CD4-positive, CD25-positive, alpha-beta regulatory T cell (primary cell): ENCODE results near the gene RNPEP. TPM values are rescaled to one million over a fixed set of nuclear protein-coding genes. Genes with fewer than 3 reads are reported as not detected.

Experiments used
- ATAC-seq, 2 donors: fragments of 150-1000 bp; cut with Tn5 transposase; one replicate each; pipeline ENCODE4 v1.10.0; 2021; ENCODE audit warnings: low read depth in 2 of 2, moderate number of reproducible peaks in 2 of 2, moderate library complexity in 1 of 2
- DNase-seq, 3 donors: peaks; one replicate each; pipeline versions ENCODE4 v3.0.0 to v3.0.0-alpha.2; 2012 to 2022; ENCODE audit warnings: mixed read lengths in 1 of 3
- H3K27ac ChIP-seq: one replicate; pipeline ENCODE4 v1.7.0; 2013; ENCODE audit warnings: mild to moderate bottlenecking, low read length; ENCODE audit not compliant: insufficient read depth, poor library complexity, severe bottlenecking
- H3K27me3 ChIP-seq: one replicate; pipeline ENCODE4 v1.7.0; 2013; ENCODE audit warnings: low read length; ENCODE audit not compliant: control insufficient read depth, insufficient read depth
- H3K36me3 ChIP-seq: one replicate; pipeline ENCODE4 v1.7.0; 2013; ENCODE audit warnings: mild to moderate bottlenecking, low read length, moderate library complexity; ENCODE audit not compliant: control insufficient read depth, insufficient read depth
- H3K4me1 ChIP-seq: 2 replicates; pipeline ENCODE4 v1.7.0; 2013; ENCODE audit warnings: mild to moderate bottlenecking, low read length; ENCODE audit not compliant: insufficient read depth, control insufficient read depth, poor library complexity, severe bottlenecking
- H3K4me3 ChIP-seq: one replicate; pipeline ENCODE4 v1.7.0; 2013; ENCODE audit warnings: low read depth, mild to moderate bottlenecking, low read length, moderate library complexity
- H3K9me3 ChIP-seq, 2 experiments: 1 replicate in 1 of 2; 2 replicates in 1 of 2; pipeline ENCODE4 v1.7.0; 2013; ENCODE audit warnings: low read length in 2 of 2, mild to moderate bottlenecking in 1 of 2, moderate library complexity in 1 of 2; ENCODE audit not compliant: control insufficient read depth in 2 of 2
- H3K27ac Mint-ChIP-seq, 3 donors: one replicate each; pipeline ENCODE4 v1.8.0; 2020 to 2022; ENCODE audit warnings: mild to moderate bottlenecking in 3 of 3, mixed read lengths in 3 of 3, moderate library complexity in 2 of 3
- H3K27me3 Mint-ChIP-seq: one replicate; pipeline ENCODE4 v1.8.0; 2022; ENCODE audit warnings: mild to moderate bottlenecking, mixed read lengths
- H3K36me3 Mint-ChIP-seq: one replicate; pipeline ENCODE4 v1.8.0; 2020; ENCODE audit warnings: mixed read lengths
- H3K4me1 Mint-ChIP-seq, 4 donors: one replicate each; pipeline ENCODE4 v1.8.0; 2020 to 2022; ENCODE audit warnings: mixed read lengths in 4 of 4, mild to moderate bottlenecking in 1 of 4
- H3K4me3 Mint-ChIP-seq, 4 donors: one replicate each; pipeline ENCODE4 v1.8.0; 2020 to 2022; ENCODE audit warnings: mild to moderate bottlenecking in 4 of 4, mixed read lengths in 4 of 4, moderate library complexity in 3 of 4
- H3K9me3 Mint-ChIP-seq, 7 donors: one replicate each; pipeline ENCODE4 v1.8.0; 2020 to 2022; ENCODE audit warnings: mixed read lengths in 7 of 7, mild to moderate bottlenecking in 3 of 7, moderate library complexity in 2 of 7
- polyA plus RNA-seq, 4 donors: library from polyadenylated mRNA; unstranded; fragments of 300-500 nt; fragmentation: Illumina TruSeq; gene quantifications; one replicate each; pipeline ENCODE4 v1.2.3, GENCODE V29; 2021
- total RNA-seq: library from RNA; stranded (reverse); gene quantifications from one replicate; pipeline ENCODE4 v1.2.3, GENCODE V29; 2022

RNPEP gene
- total and polyA plus RNA-seq, 5 donors from 2014 or later = 29.8 to 51.2 (median 31.8) TPM

DNA sequence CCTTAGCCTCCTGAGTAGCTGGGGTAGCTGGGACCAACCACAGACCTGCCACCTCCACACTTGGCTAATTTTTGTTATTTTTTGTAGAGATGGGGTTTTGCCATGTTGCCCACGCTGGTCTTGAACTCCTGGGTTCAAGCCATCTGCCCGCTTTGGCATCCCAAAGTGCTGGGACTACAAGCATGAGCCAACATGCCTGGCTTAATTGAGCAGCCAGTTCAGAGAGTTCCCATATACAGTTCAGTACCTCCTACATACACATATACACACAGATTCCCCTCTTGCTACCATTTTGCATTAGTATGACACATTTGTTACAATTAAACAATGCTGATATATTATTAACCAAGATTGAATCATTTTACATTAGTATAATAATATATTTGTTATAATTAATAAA is 2.9 kb downstream of the RNPEP start:
- H3K36me3 Mint-ChIP-seq = peaks cover 19% of the 10 kb centered on the region
- no peaks in the 10 kb centered on the region for H3K27me3 ChIP-seq
- no peak overlapping the region for H3K27ac ChIP-seq
- no peak for DNase-seq
- no peak overlapping the region for H3K4me3 ChIP-seq
- no peak for ATAC-seq
- peaks cover 17% of the 10 kb centered on the region for H3K36me3 ChIP-seq
- H3K27me3 Mint-ChIP-seq = peaks cover 6% of the 10 kb centered on the region
- peak overlapping the region in 1 of 3 donors; percentile 31 for H3K27ac Mint-ChIP-seq
- peak overlapping the region in 2 of 4 donors; percentile 68 to 83 for H3K4me3 Mint-ChIP-seq
- H3K9me3 ChIP-seq = no peaks in the 10 kb centered on the region
- H3K4me1 ChIP-seq = peaks cover 13% of the 10 kb centered on the region
- no peaks in the 10 kb centered on the region for H3K9me3 Mint-ChIP-seq
- H3K4me1 Mint-ChIP-seq = peaks cover 12 to 31% (median 21%) of the 10 kb centered on the region in 4 donors

- DNase-seq (no peak), ATAC-seq (no peak)
- Mint-ChIP-seq H3K27me3 (no peaks in the 10 kb centered on the region), H3K27ac (no peak overlapping the region), H3K9me3 (no peaks in the 10 kb centered on the region), H3K4me3 (no peak overlapping the region), H3K36me3 (peaks cover 35% of the 10 kb centered on the region), H3K4me1 (peaks cover 9 to 19% (median 11%) of the 10 kb centered on the region in 4 donors)
- Histone ChIP-seq H3K9me3 (no peaks in the 10 kb centered on the region), H3K27ac (no peak overlapping the region), H3K4me3 (no peak overlapping the region), H3K4me1 (peaks cover 2% of the 10 kb centered on the region), H3K27me3 (no peaks in the 10 kb centered on the region), H3K36me3 (peaks cover 42% of the 10 kb centered on the region)
These were observed 6.2 kb downstream of the RNPEP start for GRCh38 chr1:201988601-201989000.

- H3K27me3 Mint-ChIP-seq = no peaks in the 10 kb centered on the region
- no peaks in the 10 kb centered on the region for H3K9me3 ChIP-seq
- H3K4me1 ChIP-seq = no peaks in the 10 kb centered on the region
- peaks cover 49% of the 10 kb centered on the region for H3K36me3 ChIP-seq
- ATAC-seq = no peak
- peaks cover 44% of the 10 kb centered on the region for H3K36me3 Mint-ChIP-seq
- DNase-seq = no peak
- no peak overlapping the region for H3K27ac Mint-ChIP-seq
- H3K4me3 ChIP-seq = no peak overlapping the region
- no peaks in the 10 kb centered on the region for H3K9me3 Mint-ChIP-seq
- no peak overlapping the region for H3K4me3 Mint-ChIP-seq
- H3K4me1 Mint-ChIP-seq = peaks cover 1 to 10% (median 4%) of the 10 kb centered on the region in 4 donors
- no peaks in the 10 kb centered on the region for H3K27me3 ChIP-seq
- no peak overlapping the region for H3K27ac ChIP-seq
These were observed 7.1 kb downstream of the RNPEP start for GRCh38 chr1:201989354-201990128.

GRCh38 chr1:201990427-201990826 is 8.0 kb downstream of the RNPEP start:
- Mint-ChIP-seq H3K9me3 (no peaks in the 10 kb centered on the region), H3K4me1 (peaks cover 0 to 6% (median under 1%) of the 10 kb centered on the region in 4 donors), H3K27me3 (no peaks in the 10 kb centered on the region), H3K27ac (no peak overlapping the region), H3K36me3 (peaks cover 48% of the 10 kb centered on the region), H3K4me3 (no peak overlapping the region)
- no peak overlapping the region for H3K4me3 ChIP-seq
- no peak for DNase-seq
- no peak for ATAC-seq
- H3K27me3 ChIP-seq = no peaks in the 10 kb centered on the region
- H3K4me1 ChIP-seq = no peaks in the 10 kb centered on the region
- no peaks in the 10 kb centered on the region for H3K9me3 ChIP-seq
- H3K27ac ChIP-seq = no peak overlapping the region
- H3K36me3 ChIP-seq = peaks cover 50% of the 10 kb centered on the region

GRCh38 chr1:201999625-202000238 is 17.3 kb downstream of the RNPEP start:
- Mint-ChIP-seq H3K36me3 (peaks cover 58% of the 10 kb centered on the region), H3K4me3 (no peak overlapping the region), H3K9me3 (no peaks in the 10 kb centered on the region), H3K27ac (no peak overlapping the region), H3K27me3 (no peaks in the 10 kb centered on the region), H3K4me1 (no peaks in the 10 kb centered on the region)
- peak; percentile 61 to 62 for ATAC-seq
- Histone ChIP-seq H3K27me3 (no peaks in the 10 kb centered on the region), H3K4me3 (no peak overlapping the region), H3K36me3 (peaks cover 59% of the 10 kb centered on the region), H3K27ac (no peak overlapping the region), H3K4me1 (no peaks in the 10 kb centered on the region), H3K9me3 (no peaks in the 10 kb centered on the region)
- peak in 2 of 3 donors; percentile 22 to 56 for DNase-seq

- H3K27me3 Mint-ChIP-seq = no peaks in the 10 kb centered on the region
- H3K27ac ChIP-seq = no peak overlapping the region
- no peak overlapping the region for H3K27ac Mint-ChIP-seq
- H3K4me1 ChIP-seq = no peaks in the 10 kb centered on the region
- H3K9me3 ChIP-seq = no peaks in the 10 kb centered on the region
- no peaks in the 10 kb centered on the region for H3K9me3 Mint-ChIP-seq
- peaks cover 62% of the 10 kb centered on the region for H3K36me3 Mint-ChIP-seq
- DNase-seq (no peak), ATAC-seq (no peak)
- no peaks in the 10 kb centered on the region for H3K27me3 ChIP-seq
- H3K4me1 Mint-ChIP-seq = no peaks in the 10 kb centered on the region
- peaks cover 57% of the 10 kb centered on the region for H3K36me3 ChIP-seq
- H3K4me3 ChIP-seq = no peak overlapping the region
- no peak overlapping the region for H3K4me3 Mint-ChIP-seq
These were observed 20.1 kb downstream of the RNPEP start for GRCh38 chr1:202002507-202002906.

DNA sequence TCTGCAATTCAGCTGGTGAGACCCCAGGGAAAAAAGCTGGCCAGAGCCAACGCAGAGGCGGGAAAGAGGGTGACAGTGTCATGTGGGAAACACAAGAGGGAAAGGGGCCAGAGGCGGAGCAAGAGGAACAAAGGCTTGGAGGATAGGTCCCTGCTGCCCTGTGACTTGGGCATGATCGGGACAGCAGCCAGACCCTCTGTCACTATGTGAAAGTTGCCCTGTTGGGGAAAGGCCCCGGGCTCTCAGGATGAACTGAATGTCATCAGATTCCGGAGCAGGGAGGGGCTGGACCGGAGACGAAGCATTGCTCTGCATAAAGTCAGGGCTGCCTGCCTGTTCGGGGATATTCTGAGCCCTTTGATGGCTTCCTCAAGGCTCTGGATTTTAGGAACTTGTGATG is 22.3 kb downstream of the RNPEP start:
- Mint-ChIP-seq H3K27ac (no peak overlapping the region), H3K27me3 (no peaks in the 10 kb centered on the region), H3K9me3 (no peaks in the 10 kb centered on the region), H3K4me3 (no peak overlapping the region), H3K36me3 (peaks cover 58% of the 10 kb centered on the region), H3K4me1 (peaks cover 0 to 3% (median 3%) of the 10 kb centered on the region in 4 donors)
- Histone ChIP-seq H3K36me3 (peaks cover 55% of the 10 kb centered on the region), H3K27ac (no peak overlapping the region), H3K4me1 (no peaks in the 10 kb centered on the region), H3K9me3 (no peaks in the 10 kb centered on the region), H3K27me3 (no peaks in the 10 kb centered on the region), H3K4me3 (no peak overlapping the region)
- ATAC-seq (no peak), DNase-seq (no peak)
